Fibroblast of lung (primary cell): ENCODE results near the gene KPNA2.

Experiments
- EZH2 ChIP-seq: IDR thresholded peaks from 2 replicates; pipeline ENCODE4 v1.5.1; 2012; ENCODE audit warnings: low read length, control low read depth, mild to moderate bottlenecking; ENCODE audit errors: missing control alignments
- TF ChIP-seq, protein P1 (sequence below), 2 donors: IDR thresholded peaks in 1 of 2; conservative IDR thresholded peaks in 1 of 2; 1 replicate in 1 of 2; 2 replicates in 1 of 2; pipeline ENCODE4 v1.5.1; 2011 to 2012; ENCODE audit warnings: low read length in 2 of 2, control low read depth in 1 of 2, inconsistent platforms in 1 of 2, low read depth in 1 of 2, mild to moderate bottlenecking in 1 of 2

- TF ChIP-seq, protein P1, sequence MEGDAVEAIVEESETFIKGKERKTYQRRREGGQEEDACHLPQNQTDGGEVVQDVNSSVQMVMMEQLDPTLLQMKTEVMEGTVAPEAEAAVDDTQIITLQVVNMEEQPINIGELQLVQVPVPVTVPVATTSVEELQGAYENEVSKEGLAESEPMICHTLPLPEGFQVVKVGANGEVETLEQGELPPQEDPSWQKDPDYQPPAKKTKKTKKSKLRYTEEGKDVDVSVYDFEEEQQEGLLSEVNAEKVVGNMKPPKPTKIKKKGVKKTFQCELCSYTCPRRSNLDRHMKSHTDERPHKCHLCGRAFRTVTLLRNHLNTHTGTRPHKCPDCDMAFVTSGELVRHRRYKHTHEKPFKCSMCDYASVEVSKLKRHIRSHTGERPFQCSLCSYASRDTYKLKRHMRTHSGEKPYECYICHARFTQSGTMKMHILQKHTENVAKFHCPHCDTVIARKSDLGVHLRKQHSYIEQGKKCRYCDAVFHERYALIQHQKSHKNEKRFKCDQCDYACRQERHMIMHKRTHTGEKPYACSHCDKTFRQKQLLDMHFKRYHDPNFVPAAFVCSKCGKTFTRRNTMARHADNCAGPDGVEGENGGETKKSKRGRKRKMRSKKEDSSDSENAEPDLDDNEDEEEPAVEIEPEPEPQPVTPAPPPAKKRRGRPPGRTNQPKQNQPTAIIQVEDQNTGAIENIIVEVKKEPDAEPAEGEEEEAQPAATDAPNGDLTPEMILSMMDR (conservative IDR thresholded peaks at IDR 0.05 in 1 of 2, IDR thresholded peaks at IDR 0.05 in 1 of 2; ENCODE audit: low read depth in 1 of 2, low read length in 2 of 2), result peak; percentile 46 to 50
- TF ChIP-seq EZH2, result no peak
These were observed 22.0 kb downstream of the KPNA2 start for GRCh38 chr17:68057531-68057952.
